Neural cell (in vitro differentiated cells): ENCODE measurements around the gene PHKG1. TPM values are rescaled to one million over a fixed set of nuclear protein-coding genes. Genes with fewer than 3 reads are reported as not detected.
"Not testable (repeated sequence)": the region's sequence is repeated elsewhere in the genome, so short reads cannot be mapped to it uniquely, and the experiment has no call there.

Source experiments
- H2AFZ ChIP-seq: fragments of 200-600, 300-800 bp; sonication (generic), shearing (Covaris generic); 2 replicates; pipeline ENCODE4 v1.6.0; 2014; ENCODE audit warnings: low read depth, mild to moderate bottlenecking, antibody characterized with exemption, low read length, moderate library complexity
- H3F3A ChIP-seq: fragments of 200-600 bp; shearing (Covaris generic); 2 replicates; pipeline ENCODE4 v1.6.1; 2016; ENCODE audit warnings: mild to moderate bottlenecking, moderate library complexity, mixed read lengths, antibody characterized with exemption, low read length; ENCODE audit not compliant: insufficient read depth, poor library complexity, severe bottlenecking
- H3K27ac ChIP-seq: fragments of 200-600, 300-800 bp; sonication (generic), shearing (Covaris generic); 2 replicates; pipeline ENCODE4 v1.5.1; 2014; ENCODE audit warnings: mild to moderate bottlenecking, low read length, moderate library complexity
- H3K27me3 ChIP-seq: fragments of 300-800, 200-600 bp; sonication (generic), shearing (Covaris generic); 2 replicates; pipeline ENCODE4 v1.6.0; 2014; ENCODE audit warnings: mild to moderate bottlenecking, low read depth, low read length, moderate library complexity; ENCODE audit not compliant: insufficient read depth
- H3K36me3 ChIP-seq: fragments of 300-800, 200-600 bp; sonication (generic), shearing (Covaris generic); 2 replicates; pipeline ENCODE4 v1.5.1; 2014; ENCODE audit warnings: mild to moderate bottlenecking, antibody characterized with exemption, low read length, moderate library complexity; ENCODE audit not compliant: insufficient read depth
- H3K4me2 ChIP-seq: fragments of 300-800, 200-600 bp; sonication (generic), shearing (Covaris generic); 2 replicates; pipeline ENCODE4 v1.6.0; 2014; ENCODE audit warnings: mild to moderate bottlenecking, low read length
- H3K4me3 ChIP-seq: fragments of 300-800, 200-600 bp; sonication (generic), shearing (Covaris generic); 2 replicates; pipeline ENCODE4 v1.5.1; 2014; ENCODE audit warnings: mild to moderate bottlenecking, low read length, moderate library complexity
- H3K79me2 ChIP-seq: fragments of 200-600 bp; shearing (Covaris generic); replicated peaks from 2 replicates; pipeline ENCODE4 v1.6.0; 2014; ENCODE audit warnings: mild to moderate bottlenecking, low read length, moderate library complexity; ENCODE audit not compliant: insufficient read depth
- H3K9ac ChIP-seq: fragments of 300-800, 200-600 bp; sonication (generic), shearing (Covaris generic); 2 replicates; pipeline ENCODE4 v1.6.1; 2016; ENCODE audit warnings: mild to moderate bottlenecking, low read length, mixed read lengths
- H3K9me2 ChIP-seq: fragments of 200-600 bp; shearing (Covaris generic); 2 replicates; pipeline ENCODE4 v1.6.1; 2016; ENCODE audit warnings: mild to moderate bottlenecking, low read length, mixed read lengths; ENCODE audit not compliant: insufficient read depth
- H3K9me3 ChIP-seq: fragments of 200-600, 300-800 bp; sonication (generic), shearing (Covaris generic); 2 replicates; pipeline ENCODE4 v1.6.1; 2016; ENCODE audit warnings: mild to moderate bottlenecking, mixed run types, low read length, moderate library complexity, mixed read lengths
- H4K20me1 ChIP-seq: fragments of 200-600 bp; shearing (Covaris generic); 2 replicates; pipeline ENCODE4 v1.6.1; 2016; ENCODE audit warnings: mild to moderate bottlenecking, mixed run types; ENCODE audit not compliant: insufficient read depth
- EP300 ChIP-seq: fragments of 450-650 bp; conservative IDR thresholded peaks from 2 replicates; pipeline ENCODE4 v1.6.1; 2014; ENCODE audit warnings: antibody characterized with exemption, mild to moderate bottlenecking, moderate library complexity; ENCODE audit not compliant: poor library complexity, severe bottlenecking
- EZH2 ChIP-seq: fragments of 200-600, 300-800 bp; shearing (Covaris generic), sonication (generic); IDR thresholded peaks from 2 replicates; pipeline ENCODE4 v1.6.1; 2014; ENCODE audit warnings: antibody characterized with exemption, low read length, borderline replicate concordance, mild to moderate bottlenecking; ENCODE audit not compliant: insufficient read depth, poor library complexity, severe bottlenecking
- MXI1 ChIP-seq: fragments of 450-650 bp; conservative IDR thresholded peaks from 2 replicates; pipeline ENCODE4 v1.6.1; 2014; ENCODE audit warnings: antibody characterized with exemption, mild to moderate bottlenecking; ENCODE audit not compliant: poor library complexity, severe bottlenecking
- POLR2AphosphoS5 ChIP-seq: IDR thresholded peaks from 2 replicates; pipeline ENCODE4 v1.6.1; 2012
- RAD21 ChIP-seq: fragments of 450-650 bp; conservative IDR thresholded peaks from 2 replicates; pipeline ENCODE4 v1.6.1; 2014; ENCODE audit warnings: antibody characterized with exemption, mild to moderate bottlenecking, moderate library complexity
- SMC3 ChIP-seq: fragments of 450-650 bp; conservative IDR thresholded peaks from 2 replicates; pipeline ENCODE4 v1.6.1; 2014; ENCODE audit warnings: antibody characterized with exemption, mild to moderate bottlenecking, moderate library complexity; ENCODE audit not compliant: poor library complexity
- TAF1 ChIP-seq: IDR thresholded peaks from 2 replicates; pipeline ENCODE4 v1.6.1; 2012; ENCODE audit warnings: low read depth
- polyA plus RNA-seq: library from polyadenylated mRNA; depleted of rRNA; stranded (reverse); fragments of >200 nt; gene quantifications from 2 replicates; pipeline ENCODE4 v1.2.3, GENCODE V29; 2014
- TF ChIP-seq, protein P1 (sequence below): fragments of 450-650 bp; IDR thresholded peaks from 2 replicates; pipeline ENCODE4 v1.5.1; 2014; ENCODE audit warnings: antibody characterized with exemption, mild to moderate bottlenecking, moderate library complexity; ENCODE audit not compliant: poor library complexity, severe bottlenecking
- TF ChIP-seq, protein P2 (sequence below): IDR thresholded peaks from 2 replicates; pipeline ENCODE4 v1.6.1; 2012; ENCODE audit warnings: borderline replicate concordance

PHKG1 gene
- polyA plus RNA-seq, 1 donor from 2014 or later, result 2.6 TPM

DNA sequence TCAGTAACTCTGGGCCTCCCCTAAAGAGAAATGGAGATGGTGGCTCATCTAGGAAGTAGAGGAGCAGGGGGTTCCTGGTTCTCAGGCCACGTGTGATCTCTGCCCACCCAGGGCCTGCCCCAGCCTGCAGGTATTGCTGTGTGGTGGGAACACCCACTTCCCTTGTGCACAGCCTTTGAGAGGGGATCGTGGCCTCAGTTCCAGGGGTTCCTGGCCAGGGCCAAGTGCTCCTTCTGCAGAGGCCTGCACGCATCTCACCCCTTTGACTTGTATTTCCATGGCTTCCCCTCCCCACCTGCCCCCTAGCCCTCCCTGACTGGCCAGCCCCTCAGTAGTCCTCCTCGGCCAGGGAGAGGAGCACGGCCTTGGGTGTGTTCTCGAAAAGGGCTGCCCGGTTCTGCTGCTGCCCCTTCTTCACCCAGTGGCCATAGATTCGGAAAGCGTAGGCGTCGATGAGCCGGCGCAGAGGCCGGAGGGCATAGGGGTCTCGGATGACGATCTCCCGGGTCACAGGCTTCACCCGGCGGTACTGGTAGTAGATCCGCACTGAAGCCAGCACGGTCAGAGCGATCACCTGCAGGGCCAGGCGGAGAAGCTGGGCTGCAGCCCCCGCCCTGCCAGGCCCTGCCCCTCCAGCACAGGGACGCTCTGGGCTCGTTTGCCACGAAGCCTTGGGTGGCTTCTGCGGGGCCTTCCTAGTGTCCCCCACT, 11.9 kb downstream of the PHKG1 start:
- not testable (repeated sequence) for H3K27me3 ChIP-seq, H3F3A ChIP-seq, H3K36me3 ChIP-seq

DNA sequence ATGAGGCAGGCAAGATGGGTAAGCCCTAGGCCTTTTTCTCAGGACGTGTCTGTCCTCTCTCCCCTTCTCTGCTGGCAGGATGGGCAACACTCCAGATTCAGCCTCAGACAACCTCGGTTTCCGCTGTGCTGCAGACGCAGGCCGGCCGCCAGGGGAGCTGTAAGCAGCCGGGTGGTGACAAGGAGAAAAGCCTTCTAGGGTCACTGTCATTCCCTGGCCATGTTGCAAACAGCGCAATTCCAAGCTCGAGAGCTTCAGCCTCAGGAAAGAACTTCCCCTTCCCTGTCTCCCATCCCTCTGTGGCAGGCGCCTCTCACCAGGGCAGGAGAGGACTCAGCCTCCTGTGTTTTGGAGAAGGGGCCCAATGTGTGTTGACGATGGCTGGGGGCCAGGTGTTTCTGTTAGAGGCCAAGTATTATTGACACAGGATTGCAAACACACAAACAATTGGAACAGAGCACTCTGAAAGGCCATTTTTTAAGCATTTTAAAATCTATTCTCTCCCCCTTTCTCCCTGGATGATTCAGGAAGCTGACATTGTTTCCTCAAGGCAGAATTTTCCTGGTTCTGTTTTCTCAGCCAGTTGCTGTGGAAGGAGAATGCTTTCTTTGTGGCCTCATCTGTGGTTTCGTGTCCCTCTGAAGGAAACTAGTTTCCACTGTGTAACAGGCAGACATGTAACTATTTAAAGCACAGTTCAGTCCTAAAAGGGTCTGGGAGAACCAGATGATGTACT, 13.1 kb downstream of the PHKG1 start:
- H3K79me2 ChIP-seq, result no peaks in the 10 kb centered on the region
- TF ChIP-seq EZH2 (no peak), TAF1 (no peak), EP300 (no peak), SMC3 (no peak), RAD21 (no peak), POLR2AphosphoS5 (no peak)

More for the DNA sequence above, 11.9 kb downstream of the PHKG1 start:
- H4K20me1 ChIP-seq, H3K4me3 ChIP-seq, H3K9me2 ChIP-seq, H3K4me2 ChIP-seq, H3K9me3 ChIP-seq, H3K9ac ChIP-seq, H3K79me2 ChIP-seq, H2AFZ ChIP-seq, H3K27ac ChIP-seq: not testable (repeated sequence)

DNA sequence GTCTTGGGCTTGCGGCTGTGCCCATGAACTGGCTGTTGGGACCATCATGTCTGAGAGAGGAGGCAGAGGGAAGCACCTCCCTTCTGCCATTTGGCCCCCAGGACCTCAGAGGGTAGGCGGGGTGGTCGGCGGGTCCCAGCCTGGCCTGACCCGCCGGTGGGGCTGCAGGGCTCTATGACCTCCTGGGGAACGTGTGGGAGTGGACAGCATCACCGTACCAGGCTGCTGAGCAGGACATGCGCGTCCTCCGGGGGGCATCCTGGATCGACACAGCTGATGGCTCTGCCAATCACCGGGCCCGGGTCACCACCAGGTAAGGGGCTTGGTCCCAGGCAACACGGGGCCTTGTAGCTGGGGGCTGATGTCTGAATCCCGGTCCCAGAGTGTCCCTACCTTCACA, 14.6 kb downstream of the PHKG1 start:
- Histone ChIP-seq H3K27me3 (no peaks in the 10 kb centered on the region), H3K27ac (no peak overlapping the region), H3K9me3 (no peaks in the 10 kb centered on the region), H3K36me3 (no peaks in the 10 kb centered on the region), H3K9me2 (no peaks in the 10 kb centered on the region), H4K20me1 (no peaks in the 10 kb centered on the region), H3F3A (no peaks in the 10 kb centered on the region), H3K9ac (no peak overlapping the region), H2AFZ (no peak overlapping the region), H3K4me3 (no peak overlapping the region), H3K4me2 (no peak overlapping the region), H3K79me2 (no peaks in the 10 kb centered on the region)
- TF ChIP-seq EP300, result no peak
- TF ChIP-seq, protein P1, sequence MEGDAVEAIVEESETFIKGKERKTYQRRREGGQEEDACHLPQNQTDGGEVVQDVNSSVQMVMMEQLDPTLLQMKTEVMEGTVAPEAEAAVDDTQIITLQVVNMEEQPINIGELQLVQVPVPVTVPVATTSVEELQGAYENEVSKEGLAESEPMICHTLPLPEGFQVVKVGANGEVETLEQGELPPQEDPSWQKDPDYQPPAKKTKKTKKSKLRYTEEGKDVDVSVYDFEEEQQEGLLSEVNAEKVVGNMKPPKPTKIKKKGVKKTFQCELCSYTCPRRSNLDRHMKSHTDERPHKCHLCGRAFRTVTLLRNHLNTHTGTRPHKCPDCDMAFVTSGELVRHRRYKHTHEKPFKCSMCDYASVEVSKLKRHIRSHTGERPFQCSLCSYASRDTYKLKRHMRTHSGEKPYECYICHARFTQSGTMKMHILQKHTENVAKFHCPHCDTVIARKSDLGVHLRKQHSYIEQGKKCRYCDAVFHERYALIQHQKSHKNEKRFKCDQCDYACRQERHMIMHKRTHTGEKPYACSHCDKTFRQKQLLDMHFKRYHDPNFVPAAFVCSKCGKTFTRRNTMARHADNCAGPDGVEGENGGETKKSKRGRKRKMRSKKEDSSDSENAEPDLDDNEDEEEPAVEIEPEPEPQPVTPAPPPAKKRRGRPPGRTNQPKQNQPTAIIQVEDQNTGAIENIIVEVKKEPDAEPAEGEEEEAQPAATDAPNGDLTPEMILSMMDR, result no peak
- TF ChIP-seq SMC3, result no peak
- no peak for TF ChIP-seq EZH2
- TF ChIP-seq, protein P2, sequence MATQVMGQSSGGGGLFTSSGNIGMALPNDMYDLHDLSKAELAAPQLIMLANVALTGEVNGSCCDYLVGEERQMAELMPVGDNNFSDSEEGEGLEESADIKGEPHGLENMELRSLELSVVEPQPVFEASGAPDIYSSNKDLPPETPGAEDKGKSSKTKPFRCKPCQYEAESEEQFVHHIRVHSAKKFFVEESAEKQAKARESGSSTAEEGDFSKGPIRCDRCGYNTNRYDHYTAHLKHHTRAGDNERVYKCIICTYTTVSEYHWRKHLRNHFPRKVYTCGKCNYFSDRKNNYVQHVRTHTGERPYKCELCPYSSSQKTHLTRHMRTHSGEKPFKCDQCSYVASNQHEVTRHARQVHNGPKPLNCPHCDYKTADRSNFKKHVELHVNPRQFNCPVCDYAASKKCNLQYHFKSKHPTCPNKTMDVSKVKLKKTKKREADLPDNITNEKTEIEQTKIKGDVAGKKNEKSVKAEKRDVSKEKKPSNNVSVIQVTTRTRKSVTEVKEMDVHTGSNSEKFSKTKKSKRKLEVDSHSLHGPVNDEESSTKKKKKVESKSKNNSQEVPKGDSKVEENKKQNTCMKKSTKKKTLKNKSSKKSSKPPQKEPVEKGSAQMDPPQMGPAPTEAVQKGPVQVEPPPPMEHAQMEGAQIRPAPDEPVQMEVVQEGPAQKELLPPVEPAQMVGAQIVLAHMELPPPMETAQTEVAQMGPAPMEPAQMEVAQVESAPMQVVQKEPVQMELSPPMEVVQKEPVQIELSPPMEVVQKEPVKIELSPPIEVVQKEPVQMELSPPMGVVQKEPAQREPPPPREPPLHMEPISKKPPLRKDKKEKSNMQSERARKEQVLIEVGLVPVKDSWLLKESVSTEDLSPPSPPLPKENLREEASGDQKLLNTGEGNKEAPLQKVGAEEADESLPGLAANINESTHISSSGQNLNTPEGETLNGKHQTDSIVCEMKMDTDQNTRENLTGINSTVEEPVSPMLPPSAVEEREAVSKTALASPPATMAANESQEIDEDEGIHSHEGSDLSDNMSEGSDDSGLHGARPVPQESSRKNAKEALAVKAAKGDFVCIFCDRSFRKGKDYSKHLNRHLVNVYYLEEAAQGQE, result no peak
- no peak for TF ChIP-seq TAF1
- TF ChIP-seq MXI1, result no peak
- TF ChIP-seq RAD21, result no peak
- no peak for TF ChIP-seq POLR2AphosphoS5

More for the DNA sequence above, 13.1 kb downstream of the PHKG1 start:
- Histone ChIP-seq H3K9me2 (no peaks in the 10 kb centered on the region), H3K27ac (no peak overlapping the region), H3K36me3 (no peaks in the 10 kb centered on the region), H2AFZ (no peak overlapping the region), H3K9me3 (no peaks in the 10 kb centered on the region), H3F3A (no peaks in the 10 kb centered on the region), H4K20me1 (no peaks in the 10 kb centered on the region), H3K4me3 (no peak overlapping the region), H3K27me3 (no peaks in the 10 kb centered on the region), H3K4me2 (no peak overlapping the region), H3K9ac (no peak overlapping the region)
